SH-SY5Y (cell line): ENCODE results near the gene CCL15.

Source experiments
- GATA2 ChIP-seq: IDR thresholded peaks from 2 replicates; pipeline ENCODE4 v1.6.1; 2011; ENCODE audit warnings: mild to moderate bottlenecking, low read depth, low read length
- GATA3 ChIP-seq: IDR thresholded peaks from 2 replicates; pipeline ENCODE4 v1.6.1; 2011; ENCODE audit warnings: low read depth, mild to moderate bottlenecking, low read length, moderate library complexity

DNA sequence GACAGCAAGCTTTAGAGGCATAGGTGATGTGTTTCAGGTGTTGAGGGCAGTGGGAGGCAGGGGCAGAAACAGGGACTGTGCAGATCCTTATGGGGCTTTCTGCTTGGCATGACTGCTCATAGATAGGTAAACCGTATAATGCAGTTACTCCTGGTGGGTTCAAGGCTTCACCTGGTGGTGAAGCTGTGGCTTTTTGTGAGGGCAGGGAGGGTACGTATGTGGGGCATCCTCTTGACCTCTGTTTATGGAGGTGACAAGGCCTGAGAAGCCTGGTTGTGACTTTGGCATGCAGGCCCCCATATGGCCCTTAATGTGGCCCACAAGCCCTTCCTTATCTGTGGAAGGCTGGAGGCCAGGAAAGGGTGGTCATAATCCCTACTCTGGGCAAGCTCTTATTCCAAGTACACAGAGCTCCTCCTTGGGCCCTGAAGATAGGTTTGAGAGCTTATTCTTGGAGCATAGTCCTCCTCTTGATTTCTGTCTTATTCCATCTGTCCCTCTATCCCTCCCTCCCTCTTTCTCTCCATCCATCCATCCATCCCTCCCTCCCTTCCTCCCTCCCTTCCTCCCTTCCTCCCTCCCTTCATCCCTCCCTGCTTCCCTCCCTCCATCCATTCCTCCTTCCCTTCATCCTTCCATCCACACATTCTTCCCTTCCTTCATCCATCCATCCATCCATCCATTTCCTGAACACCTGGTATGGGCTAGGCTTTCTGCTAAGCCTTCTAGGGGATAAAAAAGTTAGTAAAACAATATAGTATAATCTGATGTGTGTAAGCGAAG lies 18.8 kb downstream of the CCL15 start:
- TF ChIP-seq GATA2 = no peak
- no peak for TF ChIP-seq GATA3
